GM04503 (cell line): ENCODE data around the gene HCN1.

Experiments used
- DNase-seq: peaks from one replicate; pipeline ENCODE4 v3.0.0-alpha.2; 2012; ENCODE audit warnings: low read depth

Gene HCN1

DNA sequence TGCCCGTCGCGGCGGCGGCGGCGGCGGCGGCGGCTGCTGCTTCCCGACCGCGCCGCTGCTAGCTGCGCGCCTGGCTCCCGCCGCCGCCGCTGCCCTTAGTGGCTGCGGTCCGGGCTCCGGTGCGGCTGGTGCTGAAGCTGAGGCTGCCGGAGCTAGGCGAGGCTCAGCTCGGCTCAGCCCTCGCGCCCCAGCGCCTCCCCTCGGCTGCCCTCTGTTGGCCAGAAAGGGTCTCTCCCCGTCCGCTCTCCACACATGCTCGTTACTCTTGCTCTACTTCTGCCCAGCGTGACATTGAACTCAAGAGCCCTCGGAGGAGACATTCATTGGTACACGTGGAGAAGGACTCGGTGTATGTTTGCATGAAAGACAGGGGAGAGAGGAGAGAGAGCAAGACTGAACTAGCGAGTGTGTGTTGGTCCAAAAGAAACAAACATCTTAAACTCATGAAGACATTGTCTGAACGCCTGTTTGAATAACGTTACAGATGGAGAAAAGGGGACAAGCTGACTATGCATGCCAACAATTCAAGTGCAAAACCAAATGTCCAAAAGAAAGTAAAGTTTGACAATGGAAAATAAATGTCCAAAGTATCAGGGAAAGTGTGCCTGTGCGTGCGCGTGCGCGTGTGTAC, at the start of gene HCN1:
HCN1 (minus strand) TSS at position 175 of the 631 bp plus-strand sequence.
- DNase-seq: peak; percentile 12

DNA sequence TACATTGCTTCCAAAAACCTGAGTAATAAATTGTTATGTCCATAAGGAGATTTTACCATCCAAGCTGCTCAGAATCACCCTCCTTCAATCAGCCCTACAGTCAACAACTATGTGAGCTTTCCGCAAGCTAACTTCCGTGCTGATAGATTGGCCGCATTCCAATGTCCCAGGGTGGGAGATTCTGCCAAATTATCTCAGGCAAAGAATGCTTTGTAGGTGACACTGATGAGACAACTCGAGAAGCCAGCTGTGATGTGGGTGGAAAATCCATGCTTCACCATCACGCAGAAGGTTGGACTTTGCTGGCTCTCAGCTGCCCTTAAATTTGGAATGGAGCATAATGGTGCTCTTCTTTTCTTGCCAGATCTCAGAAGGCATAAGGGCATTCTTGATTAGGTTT, 44.9 kb upstream of the HCN1 start:
- DNase-seq: no peak

DNA sequence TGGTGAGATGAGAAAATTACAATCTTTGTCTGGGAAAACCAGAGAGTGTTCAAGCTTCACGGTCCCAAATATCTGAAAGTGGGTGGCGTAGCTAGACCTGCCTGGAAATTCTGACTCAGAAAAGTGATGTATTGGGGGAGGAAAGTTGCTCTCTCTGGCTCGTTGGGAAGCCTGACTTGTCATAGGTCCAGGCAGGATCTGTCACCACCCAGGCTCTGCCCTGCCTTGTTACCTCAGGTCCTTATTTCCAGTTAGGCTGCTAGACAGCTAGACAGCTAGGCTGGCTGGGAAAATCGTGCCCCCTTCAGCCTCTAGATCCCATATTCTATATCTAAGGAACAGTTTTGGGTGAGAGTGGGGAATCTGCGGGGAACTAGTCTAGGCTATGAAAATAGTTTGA, 41.0 kb upstream of the HCN1 start:
- DNase-seq: no peak

DNA sequence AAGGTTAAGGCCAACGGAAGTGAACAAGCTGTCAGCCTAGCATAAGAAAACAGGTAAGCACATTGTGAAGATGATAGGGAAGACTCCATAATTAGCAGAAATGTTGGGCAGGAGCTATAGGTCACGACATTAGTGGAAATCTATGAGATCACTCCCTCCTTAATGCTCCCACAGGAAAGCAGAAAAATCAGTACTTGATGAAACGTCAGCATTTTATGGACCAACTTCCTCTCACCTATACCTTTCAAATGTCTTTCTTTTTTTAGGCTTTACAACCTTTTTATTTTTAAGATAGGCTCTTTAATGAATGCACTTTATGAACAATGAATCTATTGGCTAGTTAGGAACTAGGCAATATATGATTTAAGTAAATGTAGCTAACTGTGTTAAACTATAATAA, 29.4 kb upstream of the HCN1 start:
- DNase-seq: no peak

DNA sequence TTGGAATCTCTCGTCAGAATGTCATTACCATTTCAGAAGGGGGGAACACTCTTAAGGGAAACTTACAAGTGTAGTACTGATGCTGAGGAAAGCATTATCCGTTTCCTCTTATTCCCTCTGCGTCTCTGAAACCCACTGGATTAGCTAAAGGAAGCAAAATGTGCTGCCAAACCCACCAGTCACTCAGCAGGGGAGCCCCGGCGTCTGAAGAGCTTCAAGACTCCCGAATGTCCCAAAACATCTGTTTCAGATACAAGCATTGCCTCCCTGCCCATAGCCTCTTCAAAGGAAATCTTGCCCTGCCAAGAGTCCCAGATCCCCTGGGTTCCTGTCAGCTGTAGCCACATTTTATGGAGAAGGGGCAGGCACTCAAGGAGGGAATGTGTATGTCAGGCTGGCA, 1.0 kb upstream of the HCN1 start:
- no peak for DNase-seq

DNA sequence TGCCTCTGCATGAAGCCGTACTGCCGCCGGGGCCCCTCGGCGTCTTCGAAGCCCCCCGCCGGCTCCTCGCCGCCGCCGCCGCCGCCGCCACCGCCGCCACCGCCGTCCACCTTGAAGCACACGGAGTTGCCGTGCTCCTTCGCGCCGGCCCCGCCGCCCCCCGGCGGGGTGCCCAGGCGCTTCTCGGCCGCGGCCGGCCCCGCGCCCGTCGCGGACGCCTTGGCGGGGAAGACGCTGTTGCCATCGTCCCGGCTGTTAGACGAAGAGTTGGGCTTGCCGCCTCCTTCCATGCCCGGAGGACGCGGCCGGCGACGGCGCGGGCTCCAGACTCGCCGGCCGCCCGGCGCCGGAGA, 400 bp downstream of the HCN1 start:
- DNase-seq: no peak

DNA sequence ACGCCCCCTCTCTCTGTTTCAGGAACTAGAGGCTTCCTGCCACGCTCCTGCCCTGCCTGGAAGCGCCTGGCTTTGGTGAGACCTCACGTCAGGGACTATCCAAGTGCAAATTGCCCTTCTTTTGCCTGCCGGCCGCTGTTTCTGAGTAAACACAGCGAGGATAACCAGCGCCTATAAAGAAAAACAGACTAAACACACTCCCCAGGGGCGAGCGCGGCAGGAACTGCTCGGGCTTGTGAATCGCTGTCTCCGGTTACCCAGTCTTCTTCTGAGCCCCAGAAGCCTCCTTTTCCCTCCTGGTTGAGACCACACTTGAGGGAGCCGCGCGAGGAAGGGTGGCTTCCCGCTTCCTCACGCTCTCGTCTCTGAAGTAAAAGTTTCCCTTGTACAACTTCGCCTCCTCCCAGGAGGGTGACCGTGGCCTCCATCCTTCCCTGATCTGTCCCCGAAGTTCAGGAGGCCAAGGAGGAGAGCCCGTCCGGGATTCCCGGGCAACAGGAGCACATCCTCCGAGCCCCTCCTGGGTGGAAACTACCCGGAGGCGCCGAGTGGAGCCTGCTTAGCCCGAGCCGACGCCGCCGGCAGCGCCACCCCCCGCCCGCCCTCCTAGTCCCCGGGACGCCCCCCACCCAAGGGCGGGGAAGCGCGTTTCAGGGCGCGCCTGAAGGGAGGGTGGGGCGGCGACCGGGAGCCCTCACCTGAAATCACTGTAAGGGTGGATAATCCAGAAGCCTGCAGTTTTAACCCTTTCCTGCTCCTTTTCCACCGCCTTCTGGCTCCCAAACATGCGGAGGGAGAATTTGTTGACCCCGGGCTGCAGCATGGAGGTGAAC, 993 bp downstream of the HCN1 start:
- DNase-seq: no peak

DNA sequence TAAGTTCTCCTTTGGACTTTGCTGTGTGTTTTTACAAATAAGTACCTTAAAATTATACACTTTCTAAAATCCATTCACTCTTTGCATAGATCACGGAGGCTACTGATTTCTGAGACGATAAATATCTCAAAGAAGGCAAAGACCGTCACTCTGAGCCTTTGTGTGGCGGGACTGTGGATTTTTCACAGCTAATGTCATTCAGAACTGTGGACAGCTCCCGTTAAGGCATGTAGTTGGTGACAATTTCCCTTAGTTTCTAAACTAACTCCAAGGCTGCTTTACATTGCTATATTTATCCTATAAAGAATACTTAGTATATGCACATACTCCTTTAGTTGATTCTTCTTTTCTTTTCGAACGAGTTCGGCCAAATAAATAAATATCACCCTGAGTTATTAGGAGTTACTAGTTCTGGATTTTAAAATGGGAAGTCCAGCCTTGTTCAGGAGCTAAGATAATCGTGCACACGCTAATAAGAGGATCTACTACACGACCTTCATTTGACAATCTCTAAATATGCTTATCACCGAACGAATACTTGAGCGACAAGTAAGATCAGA, 1.8 kb downstream of the HCN1 start:
- no peak for DNase-seq

DNA sequence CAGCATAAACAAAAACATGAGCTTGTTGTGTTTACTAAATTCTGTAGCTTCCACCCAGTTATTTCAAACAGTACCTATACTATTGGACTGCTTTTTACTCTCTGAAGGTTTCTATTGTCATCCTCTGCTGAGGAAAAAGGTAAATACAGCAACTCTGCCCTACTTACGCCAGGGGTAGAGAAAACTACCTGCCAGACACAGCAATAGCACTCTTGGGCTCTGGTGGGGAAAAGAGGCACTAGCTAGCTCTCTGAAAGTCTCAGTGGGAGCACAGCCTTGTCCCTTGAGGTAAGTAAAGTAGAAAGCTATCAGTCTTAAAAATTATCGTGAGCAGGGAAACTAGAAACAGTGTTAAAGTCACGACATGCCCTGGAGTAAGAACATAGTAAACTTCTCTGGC, 3.7 kb downstream of the HCN1 start:
- no peak for DNase-seq

DNA sequence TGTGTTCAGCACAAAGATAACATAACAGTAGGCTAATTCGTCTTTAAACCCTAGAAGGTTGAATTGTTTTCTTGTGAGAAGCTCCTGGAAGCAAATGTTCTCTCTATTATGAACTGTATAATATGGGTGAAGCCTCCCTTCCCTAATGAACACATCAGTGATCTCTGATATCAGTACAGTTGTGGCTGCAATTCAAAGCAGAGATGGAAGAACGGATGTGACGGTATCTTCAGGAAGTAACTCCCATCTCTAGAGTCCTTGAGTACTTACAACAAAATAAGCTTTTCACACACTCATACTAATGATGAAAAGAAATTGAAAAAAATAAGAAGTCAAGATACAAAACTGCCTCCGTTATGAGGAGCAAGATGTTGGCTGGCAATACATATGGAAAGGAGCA, 4.5 kb downstream of the HCN1 start:
- DNase-seq: no peak

DNA sequence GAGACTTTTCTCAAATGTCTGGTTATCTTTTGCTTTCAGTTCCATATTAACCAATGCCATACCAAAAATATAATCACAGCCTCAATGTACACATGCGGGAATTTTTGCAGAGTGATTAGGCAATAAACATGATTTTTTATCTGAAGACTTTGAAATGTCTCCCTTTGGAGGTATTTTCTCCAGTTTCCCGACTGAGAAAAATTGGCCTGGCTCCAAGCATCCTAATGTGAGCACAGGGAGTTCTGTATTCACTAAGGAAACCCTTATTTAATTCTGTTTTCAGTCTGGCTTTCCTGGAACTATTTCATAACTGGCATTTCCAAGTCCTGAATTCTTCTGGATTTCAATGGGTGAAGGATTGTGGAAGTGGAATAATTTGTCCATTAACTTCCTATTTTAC, 8.5 kb downstream of the HCN1 start:
- no peak for DNase-seq

DNA sequence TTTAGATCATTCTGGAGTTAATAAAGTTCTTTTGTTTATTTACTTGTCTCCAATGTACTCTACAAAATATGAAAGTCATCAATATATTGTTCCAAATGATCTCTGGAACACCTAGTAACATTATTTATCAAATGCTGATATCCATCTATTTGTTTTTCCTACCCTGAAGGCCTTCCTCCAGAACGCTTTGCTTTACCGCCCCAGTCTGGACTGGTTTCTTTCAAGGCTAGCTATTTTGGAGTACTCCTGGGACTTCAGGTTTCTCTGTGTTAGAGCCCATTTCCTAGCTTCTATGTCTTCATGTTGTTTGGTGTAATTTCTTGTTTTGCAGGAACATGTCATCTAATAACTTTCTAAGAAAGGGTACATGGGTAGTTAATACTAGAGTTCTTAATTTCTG, 9.6 kb downstream of the HCN1 start:
- no peak for DNase-seq

DNA sequence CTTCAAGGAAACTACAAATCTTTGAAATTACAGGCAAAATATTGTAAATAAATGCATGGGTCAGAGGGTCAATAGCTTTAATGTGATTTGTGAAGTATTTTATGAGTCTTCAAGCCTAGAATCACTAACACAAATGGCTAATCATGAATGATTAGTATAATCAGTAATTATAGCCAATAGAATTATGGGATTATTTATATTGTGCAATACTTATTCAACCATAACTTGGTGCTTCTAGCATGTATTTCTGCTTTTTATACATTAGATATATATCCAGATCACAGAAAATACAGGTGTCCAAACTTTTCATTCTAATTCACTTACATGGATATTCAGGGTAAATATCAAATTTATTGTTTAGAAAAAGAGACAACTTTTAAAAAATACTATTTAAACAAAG, 12.1 kb downstream of the HCN1 start:
- no peak for DNase-seq

DNA sequence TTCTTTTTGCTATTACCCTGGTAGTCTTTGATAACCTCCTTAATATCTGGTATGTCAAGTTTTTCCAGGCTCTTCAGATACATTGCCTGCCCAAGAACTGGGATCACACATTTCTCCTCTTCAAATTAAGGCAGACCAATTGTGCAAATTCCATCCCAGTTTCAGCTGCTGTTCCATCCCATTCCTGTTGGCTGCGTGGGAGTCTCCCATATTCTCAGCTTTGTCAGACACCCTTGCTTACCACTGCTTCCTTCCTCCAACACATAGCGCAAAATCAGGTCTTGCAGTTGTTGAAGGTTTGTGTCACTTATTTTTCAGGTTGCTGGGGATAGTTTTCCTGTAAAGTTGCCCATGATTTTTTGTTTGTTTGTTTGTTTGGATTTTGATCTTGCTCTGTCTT, 15.2 kb downstream of the HCN1 start:
- DNase-seq: no peak

DNA sequence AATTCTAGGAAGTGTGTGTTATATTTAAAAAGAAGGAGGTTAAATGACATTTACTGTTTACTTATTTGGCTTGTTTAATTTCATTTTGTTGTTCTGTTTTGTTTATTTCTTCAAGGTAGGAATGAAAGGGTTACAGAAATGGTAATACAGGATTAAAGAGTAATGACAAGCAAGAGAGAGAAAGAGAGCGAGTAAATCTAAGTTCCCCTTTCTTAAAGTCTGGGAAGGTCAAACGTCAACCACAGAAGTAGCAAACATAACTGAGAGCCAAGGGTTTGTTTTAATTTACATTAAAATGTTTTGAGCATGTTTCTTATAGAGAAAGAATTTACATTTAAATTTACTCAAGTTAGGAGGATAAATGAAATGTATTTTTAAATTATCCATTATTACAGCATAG, 18.7 kb downstream of the HCN1 start:
- DNase-seq: no peak

DNA sequence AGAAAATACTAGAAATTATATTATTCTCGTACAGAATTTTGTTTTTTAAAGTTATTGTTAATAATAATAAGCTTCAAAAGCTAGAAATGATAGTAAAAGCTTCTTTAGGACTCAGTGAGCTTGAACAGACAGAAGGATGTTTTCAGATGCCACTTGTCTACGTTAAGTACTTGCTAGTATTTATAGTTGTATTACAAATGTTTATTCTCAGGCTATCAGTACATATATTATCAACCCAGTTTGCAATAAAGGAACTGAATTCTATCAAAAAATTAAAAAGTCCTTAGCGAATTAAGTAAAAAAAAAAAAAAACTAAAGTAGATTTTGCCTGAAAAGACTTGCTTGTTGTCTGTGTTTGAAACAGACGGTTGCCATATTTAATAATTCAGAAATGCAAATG, 23.9 kb downstream of the HCN1 start:
- DNase-seq: no peak

DNA sequence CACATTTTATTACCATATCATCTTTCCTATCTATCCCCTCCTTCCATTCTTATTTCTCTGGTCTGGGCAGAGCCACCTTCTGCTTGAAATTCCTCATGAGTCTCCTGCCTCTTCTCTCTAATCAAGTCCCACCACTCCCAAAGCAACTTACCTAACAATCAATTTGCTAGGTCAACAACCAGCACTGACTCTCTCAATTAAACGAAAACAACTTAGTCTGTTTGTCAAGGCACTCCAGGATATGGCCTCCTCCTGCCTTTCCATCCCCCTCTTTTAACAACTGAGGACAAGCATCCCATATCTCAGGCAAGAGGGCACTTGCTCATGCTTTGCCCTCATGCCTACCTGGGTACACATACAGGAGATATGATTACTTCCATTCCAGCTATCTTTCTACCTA, 47.4 kb downstream of the HCN1 start:
- DNase-seq: no peak

DNA sequence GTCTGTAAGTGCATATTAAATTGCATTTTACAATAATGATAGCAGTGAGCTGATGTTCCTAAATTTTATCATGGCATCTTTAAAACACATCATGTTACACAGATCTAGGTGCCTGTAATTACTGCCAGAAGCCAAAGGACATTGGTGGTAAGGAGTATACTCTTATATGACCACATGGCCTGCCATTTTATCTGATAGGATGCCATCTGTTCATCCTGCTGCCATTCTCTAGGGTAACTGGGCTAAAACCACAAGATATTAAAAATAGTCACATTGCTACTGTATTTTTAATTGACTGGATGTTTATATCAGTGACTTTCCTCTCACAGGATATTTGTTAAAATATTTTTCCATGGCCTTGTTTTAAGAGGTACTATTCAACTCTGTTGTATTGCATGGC, 53.1 kb downstream of the HCN1 start:
- no peak for DNase-seq

DNA sequence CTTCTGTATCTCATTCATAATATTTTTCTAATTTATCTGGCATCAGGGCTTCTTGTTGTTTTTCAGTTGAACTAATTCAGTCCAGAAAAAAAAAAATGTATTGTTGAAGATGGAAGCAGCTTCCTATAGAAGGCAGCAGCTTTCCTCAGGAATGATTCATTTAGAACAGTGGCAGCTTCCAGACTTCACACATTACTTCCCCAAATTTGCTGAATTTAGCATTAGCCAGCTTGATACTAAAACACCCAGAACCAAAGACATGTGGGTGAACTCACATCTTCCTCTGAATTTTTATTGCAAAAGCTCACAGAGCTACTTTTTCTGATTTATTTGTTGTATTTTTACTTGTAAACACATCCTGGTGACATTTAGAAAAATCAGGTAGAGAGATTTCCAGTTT, 53.8 kb downstream of the HCN1 start:
- DNase-seq: no peak

DNA sequence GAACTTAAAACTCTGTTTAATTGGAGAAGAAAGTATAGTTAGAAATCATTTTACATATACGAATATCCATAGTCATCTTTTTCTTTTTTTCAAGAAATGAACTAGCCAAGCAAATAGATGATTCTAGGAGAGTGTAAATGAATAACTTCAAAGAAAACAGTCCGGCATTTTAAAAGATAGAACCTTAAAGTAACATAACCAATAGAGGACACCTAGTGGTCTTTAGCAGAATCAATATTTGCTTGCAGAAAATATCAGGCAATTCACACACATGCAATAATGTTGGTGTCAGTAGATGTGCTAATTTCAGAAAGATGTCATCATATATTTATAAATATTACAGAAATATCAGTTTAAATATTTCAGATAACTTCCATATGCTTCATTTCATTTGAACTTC, 57.1 kb downstream of the HCN1 start:
- no peak for DNase-seq

DNA sequence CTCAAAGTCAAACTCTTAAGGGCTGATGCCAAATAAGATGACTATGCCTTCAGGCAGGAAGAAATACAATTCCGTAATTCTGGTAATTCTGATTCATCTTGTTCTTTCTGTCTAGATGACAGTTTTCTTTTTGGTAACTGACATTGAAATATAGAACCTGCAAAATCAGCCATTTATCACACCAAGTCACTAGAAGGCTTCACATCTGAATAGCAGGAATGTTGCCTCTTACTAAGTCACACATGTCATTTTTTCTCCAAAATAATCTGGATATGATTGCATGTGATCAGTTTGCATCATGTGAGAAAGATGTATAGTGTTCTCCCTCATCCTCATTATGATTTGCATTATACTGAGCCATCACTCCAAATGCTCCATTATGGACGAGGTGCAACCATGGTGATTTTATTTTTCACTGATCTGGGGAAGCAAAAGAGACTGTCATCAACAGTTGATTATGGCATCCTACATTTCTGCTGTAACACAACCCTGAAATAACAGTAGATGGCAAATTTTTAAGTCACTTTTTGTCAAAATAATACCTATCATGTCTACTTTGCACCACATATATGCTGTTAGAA, 69.0 kb downstream of the HCN1 start:
- no peak for DNase-seq

DNA sequence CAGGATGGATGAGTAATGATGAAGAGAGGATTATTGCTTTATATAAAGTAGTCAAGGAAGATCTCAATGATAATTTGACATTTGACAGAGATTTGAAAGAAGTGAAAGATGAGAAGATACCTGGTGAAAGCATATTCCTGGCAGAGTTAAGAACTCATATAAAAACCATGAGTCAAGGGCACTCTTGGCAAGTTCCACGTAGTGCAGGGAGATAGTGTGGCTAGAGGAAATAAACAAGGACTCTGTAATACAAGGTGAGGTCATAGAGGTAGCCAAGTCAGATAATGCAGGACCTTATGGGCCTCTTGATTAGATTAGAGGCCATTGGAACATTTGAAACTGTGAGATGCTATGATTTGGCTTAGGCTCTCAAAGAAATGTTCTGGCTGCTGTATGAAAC, 72.3 kb downstream of the HCN1 start:
- no peak for DNase-seq

DNA sequence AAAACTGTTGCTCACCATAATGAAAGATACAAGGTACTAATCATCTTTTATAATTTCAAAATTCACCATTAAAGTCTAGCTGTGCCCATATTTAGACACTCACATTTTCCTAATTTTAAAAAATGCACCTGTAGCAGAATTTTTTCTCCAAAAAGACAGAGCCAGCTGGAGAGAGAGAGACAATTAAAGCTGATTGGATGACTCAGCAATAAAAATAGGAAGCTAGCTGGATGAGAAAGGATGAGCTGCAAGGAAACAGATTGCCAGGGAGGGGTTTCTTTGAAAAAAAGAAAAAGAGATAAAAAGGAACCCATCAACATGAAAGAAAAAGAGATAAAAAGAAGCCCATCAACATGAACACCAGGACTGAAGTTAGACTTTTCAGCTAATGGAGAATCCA, 73.8 kb downstream of the HCN1 start:
- DNase-seq: no peak
